T-helper 1 cell treated with Interleukin-12 subunit alpha and Interleukin-12 subunit beta and Interleukin-4 antibody, amounts not matched to agents 30 ng/mL and 1 ng/mL, for 36 hours (primary cell): ENCODE data around the gene ZNF606. TPM values are rescaled to one million over a fixed set of nuclear protein-coding genes. Genes with fewer than 3 reads are reported as not detected.

Experiments
- intact Hi-C: fragments of 100-400 bp; cut with micrococcal nuclease; formaldehyde crosslinking; loops from one replicate; pipeline ENCODE4 v1.15.1; 2024
- total RNA-seq: library from RNA; stranded (reverse); gene quantifications from 2 replicates; pipeline ENCODE4 v1.2.3, GENCODE V29; 2022

ZNF606 gene
- total RNA-seq, 1 donor from 2014 or later = 11.5 TPM

DNA sequence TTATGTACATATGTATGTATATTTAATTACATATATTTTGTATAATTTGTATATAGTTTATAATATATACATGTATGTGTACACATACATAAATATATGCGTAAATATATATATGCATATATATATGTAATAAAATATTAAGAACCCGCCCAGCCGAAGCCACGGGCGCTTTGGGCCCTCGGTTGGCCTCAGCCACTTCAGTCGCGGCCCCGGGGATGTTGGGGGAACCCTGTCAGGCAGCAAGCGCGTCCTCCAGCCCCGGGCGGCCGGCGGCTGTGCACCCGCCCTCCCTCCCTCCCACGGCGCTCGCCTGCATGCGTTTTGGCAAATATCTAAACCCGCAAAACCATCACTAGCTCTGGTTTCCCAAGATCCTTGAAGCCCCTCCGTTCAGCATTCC is 7.9 kb upstream of the ZNF606 start:
- intact Hi-C loops = no loop called here

DNA sequence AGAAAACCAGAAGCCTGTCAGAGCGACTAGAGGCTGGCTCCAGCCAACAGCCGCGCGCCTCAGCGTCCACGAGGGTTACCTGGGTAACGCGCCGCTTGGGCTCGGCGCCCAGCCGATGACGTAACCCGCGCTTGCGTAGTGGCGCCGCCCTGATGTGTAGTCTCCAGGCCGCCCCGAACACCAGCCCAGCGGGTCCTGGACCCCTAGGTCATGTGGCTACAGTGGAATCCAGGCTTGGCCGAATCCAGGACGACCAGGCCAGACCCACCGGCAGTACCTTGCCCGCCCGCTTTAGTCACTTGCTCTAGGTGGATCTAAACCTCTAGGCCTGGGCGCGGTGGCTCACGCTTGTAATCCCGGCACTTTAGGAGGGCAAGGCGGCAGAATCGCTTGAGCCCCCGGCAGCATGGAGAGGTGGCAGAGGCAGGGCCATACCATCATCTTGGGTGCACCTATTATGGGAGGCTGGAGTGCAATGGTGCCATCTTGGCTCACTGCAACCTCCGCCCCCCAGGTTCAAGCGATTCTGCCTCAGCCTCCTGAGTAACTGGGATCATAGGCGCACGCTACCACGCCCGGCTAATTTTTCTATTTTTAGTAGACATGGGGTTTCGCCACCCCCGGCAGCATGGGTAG is 7.2 kb upstream of the ZNF606 start:
- intact Hi-C loops = loop anchor here (2.0 kb wide), 2 partner anchors 141 to 285 kb away; partner anchors contain the start of gene ZNF329

- intact Hi-C loops = loop anchor here (2.0 kb wide), 2 partner anchors 142 to 284 kb away; partner anchors contain the start of gene ZNF329
These were observed 6.7 kb upstream of the ZNF606 start for GRCh38 chr19:58009301-58009665.

DNA sequence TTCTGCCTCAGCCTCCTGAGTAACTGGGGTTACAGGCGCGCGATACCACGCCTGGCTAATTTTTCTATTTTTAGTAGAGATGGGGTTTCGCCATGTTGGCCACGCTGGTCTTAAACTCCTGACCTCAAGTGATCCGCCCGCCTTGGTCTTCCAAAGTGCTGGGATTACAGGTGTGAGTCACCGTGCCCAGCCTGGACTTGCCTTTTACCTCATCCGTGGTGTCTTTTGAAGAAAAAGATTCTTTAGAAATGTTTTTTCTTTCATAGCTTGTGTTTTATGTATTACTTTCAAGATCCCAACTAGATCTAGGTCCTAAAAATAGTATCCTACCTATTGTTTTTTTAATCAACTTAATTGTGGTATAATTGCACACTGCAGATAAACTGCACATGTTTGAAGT is 6.3 kb upstream of the ZNF606 start:
- intact Hi-C loops = loop anchor here (2.0 kb wide), 2 partner anchors 142 to 284 kb away; partner anchors contain the start of gene ZNF329

DNA sequence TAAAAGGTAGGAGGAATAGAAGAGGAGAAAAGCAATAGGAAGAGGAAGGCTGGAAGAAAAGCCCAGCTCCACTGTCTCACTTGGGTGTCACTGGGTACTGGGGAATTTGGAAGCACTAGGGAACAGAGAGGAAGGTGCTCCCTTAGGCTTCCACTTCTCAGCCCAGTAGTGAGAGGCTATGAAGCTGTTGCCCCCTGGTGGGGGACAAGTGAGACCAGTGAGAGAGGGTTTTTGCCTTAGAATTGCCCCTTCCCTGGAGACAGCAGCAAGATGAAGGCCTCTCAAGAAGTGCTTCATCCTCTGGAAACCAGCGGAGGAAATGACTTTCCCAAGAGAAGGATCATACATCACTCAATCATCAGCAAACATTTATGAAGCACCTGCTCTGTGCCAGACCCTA is 4.7 kb upstream of the ZNF606 start:
- intact Hi-C loops = no loop called here

GRCh38 chr19:58003174-58003828 is 681 bp upstream of the ZNF606 start:
- intact Hi-C loops = loop anchor here (2.0 to 5.0 kb wide), 8 partner anchors 154 to 811 kb away; partner anchors contain the start of genes ZNF17, ZNF264, ZNF416 and ZNF419

- intact Hi-C loops = loop anchor here (1.0 to 5.0 kb wide), 16 partner anchors 55 to 1609 kb away; partner anchors contain the start of genes ERVK3-1, ZNF17, ZNF211 and ZNF256
These were observed 688 bp downstream of the ZNF606 start for GRCh38 chr19:58001895-58002369.

GRCh38 chr19:58000677-58001076 is 1.9 kb downstream of the ZNF606 start:
- intact Hi-C loops = loop anchor here (5.0 kb wide), 4 partner anchors 253 to 808 kb away; partner anchors contain the start of genes ZNF264, ZNF416, ZNF419 and ZNF776

- intact Hi-C loops = no loop called here
These were observed 9.8 kb downstream of the ZNF606 start for GRCh38 chr19:57992841-57993240.

DNA sequence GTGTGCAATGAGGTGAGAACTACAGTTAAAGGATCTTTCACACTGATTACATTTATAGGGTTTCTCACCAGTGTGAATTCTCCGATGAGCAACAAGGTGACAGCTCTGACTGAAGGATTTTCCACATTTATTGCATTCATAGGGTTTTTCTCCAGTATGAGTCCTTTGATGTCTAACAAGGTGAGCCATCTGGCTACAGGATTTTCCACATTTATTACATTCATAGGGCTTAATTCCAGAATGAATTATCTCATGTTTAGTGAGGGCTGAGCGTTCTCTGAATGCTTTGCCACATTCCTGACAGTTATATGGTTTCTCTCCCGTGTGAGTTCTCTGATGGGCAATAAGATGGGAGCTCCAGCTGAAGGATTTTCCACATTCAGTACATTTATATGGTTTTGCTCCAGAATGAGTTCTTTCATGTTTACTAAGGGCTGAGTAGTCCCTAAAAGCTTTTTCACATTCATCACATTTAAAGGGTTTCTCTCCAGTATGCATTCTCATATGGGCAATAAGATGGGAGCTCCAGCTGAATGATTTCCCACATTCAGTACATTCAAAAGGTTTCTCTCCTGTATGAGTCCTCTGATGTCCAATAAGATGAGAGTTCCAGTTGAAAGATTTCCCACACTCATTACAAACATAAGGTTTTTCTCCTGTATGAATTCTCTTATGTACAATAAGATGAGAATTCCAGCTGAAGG is 23.9 kb downstream of the ZNF606 start:
- intact Hi-C loops = no loop called here

- intact Hi-C loops = no loop called here
These were observed 28.2 kb downstream of the ZNF606 start, which contains the start of gene C19orf18 for GRCh38 chr19:57974434-57974833. Gene C19orf18, minus strand, starts transcription at chr19:57974534. Its CDS starts 102 bp downstream, at chr19:57974432.

GRCh38 chr19:57964761-57965160 is 37.9 kb downstream of the ZNF606 start:
- intact Hi-C loops = no loop called here

DNA sequence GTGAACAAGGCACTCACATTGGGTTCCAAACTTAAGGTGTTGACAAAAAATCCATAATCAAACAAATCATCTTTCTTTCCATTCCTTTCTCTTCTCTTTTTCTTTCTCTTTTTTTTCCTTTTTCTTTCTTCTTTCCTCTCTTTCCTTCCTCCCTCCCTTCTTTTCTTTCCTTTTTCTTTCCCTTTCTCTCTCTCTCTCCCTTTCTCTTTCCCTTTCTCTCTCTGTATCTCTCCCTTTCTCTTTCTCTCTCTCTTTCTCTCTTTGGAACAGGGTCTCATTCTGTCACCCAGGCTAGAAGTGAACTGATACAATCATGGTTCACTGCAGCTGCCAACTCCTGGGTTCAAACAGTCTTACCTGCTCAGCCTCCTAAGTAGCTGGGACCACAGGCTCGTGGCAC is 40.8 kb downstream of the ZNF606 start:
- intact Hi-C loops = no loop called here

GRCh38 chr19:57954996-57955395 is 47.6 kb downstream of the ZNF606 start:
- intact Hi-C loops = no loop called here

- intact Hi-C loops = loop anchor here (10.0 kb wide), 1 partner anchor 205 kb away; the partner anchor contains the start of gene ZNF329
These were observed 52.9 kb downstream of the ZNF606 start for GRCh38 chr19:57949702-57950101.

- intact Hi-C loops = loop anchor here (10.0 kb wide), 1 partner anchor 206 kb away; the partner anchor contains the start of gene ZNF329
These were observed 53.3 kb downstream of the ZNF606 start for GRCh38 chr19:57949296-57949695.

- intact Hi-C loops = loop anchor here (1.0 to 10.0 kb wide), 3 partner anchors 31 to 207 kb away; partner anchors contain the start of genes ZNF329, ZNF417 and ZNF606
These were observed 55.0 kb downstream of the ZNF606 start, which contains the start of gene ZNF256 for GRCh38 chr19:57947419-57948134. Gene ZNF256, minus strand, starts transcription at chr19:57947706. Its CDS starts 232 bp downstream, at chr19:57947474.

DNA sequence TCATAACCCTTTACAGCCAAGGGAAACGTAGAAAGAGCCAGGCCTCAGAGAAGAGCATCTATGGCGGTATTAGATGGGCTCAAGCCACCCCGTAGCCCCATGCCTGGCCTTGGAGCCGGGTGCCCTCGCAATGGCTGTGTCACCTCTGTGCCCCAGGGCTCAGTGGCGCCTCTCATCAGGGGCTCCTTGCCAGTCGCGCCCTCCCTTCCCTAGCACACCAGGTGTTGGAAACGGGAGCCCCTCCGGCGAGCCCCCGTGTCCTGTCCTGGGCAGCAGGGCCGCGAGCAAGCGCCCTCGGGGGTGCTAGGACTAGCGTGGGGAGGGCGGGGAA is 55.6 kb downstream of the ZNF606 start:
- intact Hi-C loops = loop anchor here (1.0 to 10.0 kb wide), 3 partner anchors 31 to 208 kb away; partner anchors contain the start of genes ZNF329, ZNF417 and ZNF606

DNA sequence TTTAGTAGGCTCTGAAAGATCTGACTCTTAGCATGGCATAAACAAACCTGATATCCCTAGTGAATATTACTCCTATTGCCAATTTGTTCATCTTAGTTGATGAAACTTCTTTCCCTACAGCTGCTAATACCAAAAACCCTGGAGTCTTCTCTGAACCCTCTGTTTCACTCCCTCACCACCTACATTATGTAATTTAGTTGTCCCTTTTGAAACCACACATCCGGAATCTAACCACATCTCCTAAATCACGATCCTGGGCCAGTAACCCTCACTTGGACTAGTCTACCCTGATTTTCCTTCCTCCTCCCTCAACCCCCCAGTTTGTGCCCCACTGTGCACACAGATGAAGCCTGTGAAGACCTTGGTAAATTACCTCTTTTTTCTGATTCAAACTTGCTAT is 56.3 kb downstream of the ZNF606 start:
- intact Hi-C loops = loop anchor here (10.0 kb wide), 1 partner anchor 208 kb away; the partner anchor contains the start of gene ZNF329

GRCh38 chr19:57941593-57941992 is 61.0 kb downstream of the ZNF606 start:
- intact Hi-C loops = loop anchor here (10.0 kb wide), 1 partner anchor 213 kb away; the partner anchor contains the start of gene ZNF329
